Heart left ventricle (tissue), 13 donors: Measurements from ENCODE around the gene LCE3E.

Experiments used
- CTCF ChIP-seq, 12 donors: fragments of 200-600 bp; sonication (generic) in 4 of 12; IDR thresholded peaks; one replicate each; pipeline versions ENCODE4 v1.5.0 to v1.8.0; 2018 to 2022; ENCODE audit warnings: antibody characterized with exemption in 12 of 12, mild to moderate bottlenecking in 5 of 12
- POLR2A ChIP-seq, 2 donors: fragments of 450-650 bp; IDR thresholded peaks; one replicate each; pipeline ENCODE4 v1.6.1; 2017; ENCODE audit warnings: antibody characterized with exemption in 2 of 2, mild to moderate bottlenecking in 2 of 2, moderate library complexity in 2 of 2
- donor health status: ischemic (EF 13 %, LVEDD 7.1; RV severe dilation, severe dysfunction).
- donor health status: DM: no; HTN: yes; CAD: no.
- donor health status: DM: no; HTN: no; CAD: no.
- donor health status: ischemic (EF 25% LVEDD 6.9; RV normal size, moderate dysfunction).
- donor health status: ischemic (EF 25% LVEDD 5.7; RV mildly dilated, moderate dysfunction).
- donor health status: ischemic (EF 35%, LVEDD 5.7; RV mildly dilated, moderate dysfunction).
- donor health status: nonischemic (EF 11% LVEDD 7.7; RV severe dilation, severe dysfunction).
- donor health status: DM: yes; HTN: yes; CAD: no.
- donor health status: PGD.
- donor health status: ischemic (EF 29% LVEDD 5.4; RV normal size, mild dysfunction).
- donor health status: nonischemic (EF 23%, LVEDD 6.1; RV moderate dilation, normal function).

DNA sequence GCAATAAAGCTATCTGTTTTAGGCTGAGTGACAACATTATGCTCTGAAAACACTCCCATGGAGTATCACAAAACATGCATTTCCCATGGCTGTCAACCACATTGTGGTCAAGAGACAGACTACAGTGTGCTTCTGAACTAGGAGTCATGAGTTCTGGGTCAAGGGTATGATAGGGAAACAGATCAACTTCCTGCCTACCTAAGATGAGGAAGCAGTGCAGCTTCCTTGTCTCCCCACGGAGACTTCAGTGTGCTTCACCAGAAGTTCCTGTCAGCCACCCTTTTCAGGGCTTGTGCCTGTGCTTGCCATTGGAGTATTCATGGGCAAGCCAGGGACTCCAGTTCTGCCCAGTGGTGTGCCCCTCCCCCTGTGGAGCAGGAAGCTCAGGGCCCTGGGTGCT, 19.9 kb downstream of the LCE3E start:
- TF ChIP-seq CTCF (IDR thresholded peaks at IDR 0.05) (no peak), POLR2A (IDR thresholded peaks at IDR 0.05) (no peak)
